BE2C (cell line): ENCODE data around the gene TMEM179B.
"Not testable (repeated sequence)": the region's sequence is repeated elsewhere in the genome, so short reads cannot be mapped to it uniquely, and the experiment has no call there.

Experiments
- DNase-seq: peaks from one replicate; pipeline ENCODE4 v3.0.0-alpha.2; 2020
- H3K27me3 ChIP-seq: fragments of 250-450 bp; sonication (Bioruptor Pico); 2 replicates; pipeline ENCODE4 v1.5.1; 2020; ENCODE audit warnings: mild to moderate bottlenecking
- H3K36me3 ChIP-seq: fragments of 250-450 bp; sonication (Bioruptor Pico); 2 replicates; pipeline ENCODE4 v1.5.1; 2020; ENCODE audit warnings: mild to moderate bottlenecking
- H3K4me1 ChIP-seq: fragments of 250-450 bp; sonication (Bioruptor Pico); 2 replicates; pipeline ENCODE4 v1.5.1; 2020
- H3K4me3 ChIP-seq: 2 replicates; pipeline ENCODE4 v1.5.1; 2011; ENCODE audit warnings: low read depth, low read length
- H3K9me3 ChIP-seq: fragments of 250-450 bp; sonication (Bioruptor Pico); 2 replicates; pipeline ENCODE4 v1.5.1; 2020
- TF ChIP-seq, protein P1 (sequence below): IDR thresholded peaks from 2 replicates; pipeline ENCODE4 v1.5.1; 2012; ENCODE audit warnings: mild to moderate bottlenecking, low read depth, low read length

Gene TMEM179B

GRCh38 chr11:62817129-62817528, 29.9 kb downstream of the TMEM179B start:
- Histone ChIP-seq H3K9me3 (no peaks in the 10 kb centered on the region), H3K36me3 (no peaks in the 10 kb centered on the region), H3K4me1 (no peaks in the 10 kb centered on the region), H3K27me3 (no peaks in the 10 kb centered on the region), H3K4me3 (no peak overlapping the region)
- DNase-seq: no peak
- TF ChIP-seq, protein P1, sequence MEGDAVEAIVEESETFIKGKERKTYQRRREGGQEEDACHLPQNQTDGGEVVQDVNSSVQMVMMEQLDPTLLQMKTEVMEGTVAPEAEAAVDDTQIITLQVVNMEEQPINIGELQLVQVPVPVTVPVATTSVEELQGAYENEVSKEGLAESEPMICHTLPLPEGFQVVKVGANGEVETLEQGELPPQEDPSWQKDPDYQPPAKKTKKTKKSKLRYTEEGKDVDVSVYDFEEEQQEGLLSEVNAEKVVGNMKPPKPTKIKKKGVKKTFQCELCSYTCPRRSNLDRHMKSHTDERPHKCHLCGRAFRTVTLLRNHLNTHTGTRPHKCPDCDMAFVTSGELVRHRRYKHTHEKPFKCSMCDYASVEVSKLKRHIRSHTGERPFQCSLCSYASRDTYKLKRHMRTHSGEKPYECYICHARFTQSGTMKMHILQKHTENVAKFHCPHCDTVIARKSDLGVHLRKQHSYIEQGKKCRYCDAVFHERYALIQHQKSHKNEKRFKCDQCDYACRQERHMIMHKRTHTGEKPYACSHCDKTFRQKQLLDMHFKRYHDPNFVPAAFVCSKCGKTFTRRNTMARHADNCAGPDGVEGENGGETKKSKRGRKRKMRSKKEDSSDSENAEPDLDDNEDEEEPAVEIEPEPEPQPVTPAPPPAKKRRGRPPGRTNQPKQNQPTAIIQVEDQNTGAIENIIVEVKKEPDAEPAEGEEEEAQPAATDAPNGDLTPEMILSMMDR: no peak

DNA sequence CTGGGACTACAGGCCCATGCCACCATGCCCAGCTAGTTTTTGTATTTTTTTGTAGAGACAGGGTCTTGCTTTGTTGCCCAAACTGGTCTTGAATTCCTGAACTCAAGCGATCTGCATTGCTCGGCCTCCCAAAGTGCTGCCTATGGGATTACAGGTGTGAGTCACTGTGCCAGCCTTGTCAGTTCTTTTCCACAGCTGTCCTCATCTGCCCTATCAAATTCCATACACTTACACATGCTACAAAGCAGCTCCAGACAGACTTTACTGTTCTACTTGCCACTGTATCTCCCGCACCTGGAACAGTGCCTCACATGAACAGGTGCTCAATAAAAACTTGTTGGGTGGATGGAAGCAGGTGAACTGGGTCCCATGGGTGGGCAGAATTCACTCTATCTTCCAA, 36.5 kb downstream of the TMEM179B start:
- no peaks in the 10 kb centered on the region for H3K4me1 ChIP-seq
- no peak for DNase-seq
- TF ChIP-seq, protein P1: no peak
- no peak overlapping the region for H3K4me3 ChIP-seq
- H3K27me3 ChIP-seq: no peaks in the 10 kb centered on the region
- no peaks in the 10 kb centered on the region for H3K9me3 ChIP-seq
- no peaks in the 10 kb centered on the region for H3K36me3 ChIP-seq

DNA sequence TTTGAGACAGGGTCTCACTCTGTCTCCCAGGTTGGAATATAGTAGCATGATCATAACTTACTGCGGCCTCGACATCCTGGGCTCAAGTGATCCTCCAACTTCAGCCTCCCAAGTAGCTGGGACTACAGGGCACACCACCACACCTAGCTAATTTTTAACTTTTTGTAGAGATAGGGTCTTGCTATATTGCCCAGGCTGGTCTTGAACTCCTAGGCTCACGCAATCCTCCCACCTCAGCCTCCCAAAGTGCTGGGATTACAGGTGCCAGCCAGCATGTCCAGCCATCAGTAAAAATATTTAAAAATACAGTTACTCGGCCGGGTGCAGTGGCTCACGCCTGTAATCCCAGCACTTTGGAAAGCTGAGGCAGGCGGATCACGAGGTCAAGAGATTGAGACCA, 40.9 kb downstream of the TMEM179B start:
- not testable (repeated sequence) for H3K27me3 ChIP-seq, DNase-seq, H3K4me1 ChIP-seq, H3K9me3 ChIP-seq, H3K4me3 ChIP-seq, H3K36me3 ChIP-seq

DNA sequence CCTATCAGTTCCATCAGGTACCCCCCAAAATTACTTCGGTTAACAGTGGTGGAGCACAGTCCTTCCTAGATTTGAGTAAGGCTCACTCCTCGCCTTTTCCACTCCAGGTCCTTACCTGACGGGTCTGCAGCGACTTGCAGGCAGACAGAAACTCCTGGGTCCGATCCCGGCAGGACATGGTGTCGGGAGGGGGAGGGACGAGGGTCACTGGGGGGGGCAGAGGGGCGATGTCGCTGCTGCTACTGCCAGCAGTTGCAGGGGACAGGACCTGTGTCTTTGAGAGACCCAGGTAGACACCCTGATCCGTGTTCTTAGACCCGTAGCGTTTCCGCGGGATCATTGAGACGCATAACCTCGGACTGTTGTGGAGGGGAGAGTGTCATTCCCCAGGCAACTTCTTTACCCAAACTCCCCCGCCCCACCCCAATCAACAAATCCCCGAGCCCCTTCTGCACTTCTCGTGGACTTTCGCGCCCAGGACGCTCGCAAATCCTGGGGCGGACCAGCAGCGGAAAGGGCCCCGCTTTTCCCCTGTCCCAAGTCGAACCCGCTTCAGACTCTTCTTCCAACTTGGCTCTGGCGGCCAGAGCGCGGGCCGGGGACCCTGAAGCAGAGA, 43.8 kb downstream of the TMEM179B start:
- Histone ChIP-seq H3K4me3 (peak overlapping the region; percentile 67), H3K9me3 (no peaks in the 10 kb centered on the region), H3K4me1 (no peaks in the 10 kb centered on the region), H3K36me3 (peaks cover 13% of the 10 kb centered on the region), H3K27me3 (no peaks in the 10 kb centered on the region)
- TF ChIP-seq, protein P1: no peak
- peak; percentile 39 for DNase-seq

- Histone ChIP-seq H3K9me3 (no peaks in the 10 kb centered on the region), H3K27me3 (no peaks in the 10 kb centered on the region), H3K4me1 (no peaks in the 10 kb centered on the region), H3K36me3 (peaks cover 19% of the 10 kb centered on the region), H3K4me3 (peak within 1 kb of the TSS; percentile 67)
- TF ChIP-seq, protein P1: no peak
- peak; percentile 96 for DNase-seq
Observed at GRCh38 chr11:62831520-62832335, 44.5 kb downstream of the TMEM179B start, which contains the start of gene STX5. TSS of gene STX5 (minus strand) at chr11:62832051. CDS start at chr11:62831243, 808 bp downstream.

DNA sequence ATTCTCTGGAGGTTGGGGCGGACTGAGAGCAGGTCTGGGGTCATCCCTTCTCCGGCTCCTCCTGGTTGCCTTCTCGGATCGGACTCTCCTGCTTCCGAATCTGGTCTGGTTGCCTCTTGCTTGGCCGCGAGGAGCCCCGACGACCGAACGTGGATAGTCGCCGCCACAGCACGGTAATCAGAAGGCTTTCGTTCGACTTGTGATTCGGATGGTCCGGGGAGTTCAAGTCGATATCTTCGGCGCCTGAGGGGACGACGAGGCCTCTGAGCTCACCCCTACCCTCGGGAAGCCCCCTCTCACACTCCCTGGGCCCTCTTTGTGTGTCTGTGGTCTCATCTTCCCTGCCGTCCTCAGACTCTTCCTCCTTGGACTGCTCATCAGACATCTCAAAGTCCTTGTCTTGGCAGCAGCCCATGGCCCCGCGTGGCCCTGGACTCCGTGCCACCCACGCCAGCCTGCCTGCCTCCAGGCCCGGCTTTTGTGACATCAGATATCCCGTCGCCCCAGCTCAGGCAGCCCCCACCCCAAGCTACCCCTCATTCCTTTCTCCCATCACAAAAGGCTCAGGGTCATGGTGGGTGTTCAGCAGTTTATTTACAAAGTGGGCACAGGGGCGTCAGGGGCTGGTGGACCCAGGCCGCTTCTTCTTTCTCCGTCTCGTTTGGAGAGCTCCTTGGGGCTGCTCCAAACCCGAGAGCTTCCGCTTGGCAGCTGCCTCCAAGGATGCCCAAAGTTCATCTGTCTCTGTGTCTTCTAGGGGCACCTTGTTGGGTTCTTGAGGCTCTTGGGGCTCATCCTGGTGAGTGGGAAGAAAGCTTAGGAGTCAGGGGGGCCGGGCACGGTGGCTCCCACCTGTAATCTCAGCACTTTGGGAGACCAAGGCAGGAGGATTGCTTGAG, 45.4 kb downstream of the TMEM179B start, which contains the start of gene TEX54:
TSS of gene TEX54 (minus strand) at position 506 of the 899 bp plus-strand sequence.
- Histone ChIP-seq H3K27me3 (no peaks in the 10 kb centered on the region), H3K9me3 (no peaks in the 10 kb centered on the region), H3K36me3 (peaks cover 21% of the 10 kb centered on the region), H3K4me3 (peak within 1 kb of the TSS; percentile 67), H3K4me1 (no peaks in the 10 kb centered on the region)
- peak; percentile 19 for DNase-seq
- TF ChIP-seq, protein P1: no peak
